ENCODE data around the gene DBNL.

DBNL gene

DNA sequence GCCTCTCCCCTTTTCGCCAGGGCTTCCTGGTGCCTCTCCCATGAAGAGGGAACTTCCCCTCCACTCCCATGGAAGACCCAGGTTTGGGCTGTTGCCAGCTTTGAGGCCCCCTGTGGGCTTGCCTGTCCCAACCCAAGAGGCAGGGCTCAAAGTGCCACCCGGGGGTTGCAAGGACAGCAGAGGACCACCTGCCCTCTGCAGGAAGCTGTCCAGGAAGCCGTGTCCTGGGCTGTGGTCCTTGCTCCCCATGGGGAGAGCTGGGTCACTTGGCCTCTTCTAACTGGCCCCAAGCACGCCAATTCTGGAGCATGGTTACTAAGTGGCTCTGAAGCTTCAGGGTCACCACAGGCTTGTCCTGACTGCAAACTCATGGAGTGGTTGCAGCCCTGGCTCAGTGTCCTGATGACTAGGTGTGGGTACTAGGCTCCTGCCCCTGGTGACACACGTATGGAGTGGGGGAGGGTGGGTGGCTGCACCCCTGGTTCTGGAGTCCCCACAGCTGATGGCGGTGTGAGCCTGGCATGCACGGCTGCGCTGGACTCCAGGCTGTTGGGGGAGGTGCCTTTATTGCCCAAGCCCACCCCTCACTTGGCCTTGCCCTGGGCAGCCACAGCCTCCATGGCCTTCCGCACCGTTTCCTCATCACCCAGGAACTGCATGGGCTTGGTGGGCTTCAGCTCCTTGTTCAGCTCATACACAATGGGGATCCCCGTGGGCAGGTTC, 17.8 kb downstream of the DBNL start:
- DNase-seq: no peak

GRCh38 chr7:44062903-44063295, 18.4 kb downstream of the DBNL start:
- DNase-seq: no peak

- DNase-seq: no peak
Observed at GRCh38 chr7:44063547-44063893, 19.0 kb downstream of the DBNL start.

GRCh38 chr7:44063894-44064651, 19.6 kb downstream of the DBNL start:
- no peak for DNase-seq

GRCh38 chr7:44064791-44065430, 20.4 kb downstream of the DBNL start:
- DNase-seq: no peak

- DNase-seq: no peak
Observed at GRCh38 chr7:44065431-44066110, 21.1 kb downstream of the DBNL start, which contains the start of gene PGAM2. PGAM2 (minus strand) TSS chr7:44065567; CDS start chr7:44065529, 38 bp downstream.

DNA sequence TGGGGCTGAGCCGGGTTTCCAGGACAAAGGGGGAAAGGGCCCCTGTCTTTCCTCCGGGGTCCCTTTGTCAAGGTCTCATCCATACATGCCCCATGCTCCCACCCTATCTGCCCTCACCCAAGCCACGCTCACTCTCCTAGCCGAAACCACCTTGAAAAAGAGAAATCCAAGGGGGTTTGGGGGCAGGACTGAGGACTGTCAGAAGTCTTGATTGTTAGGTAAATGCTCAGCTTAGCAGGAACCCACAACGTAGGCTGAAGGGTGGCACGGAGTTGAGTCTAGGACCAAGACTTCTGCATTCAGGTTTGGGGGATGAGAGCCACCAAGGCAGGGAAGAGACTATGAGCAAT, 21.6 kb downstream of the DBNL start:
- no peak for DNase-seq

DNA sequence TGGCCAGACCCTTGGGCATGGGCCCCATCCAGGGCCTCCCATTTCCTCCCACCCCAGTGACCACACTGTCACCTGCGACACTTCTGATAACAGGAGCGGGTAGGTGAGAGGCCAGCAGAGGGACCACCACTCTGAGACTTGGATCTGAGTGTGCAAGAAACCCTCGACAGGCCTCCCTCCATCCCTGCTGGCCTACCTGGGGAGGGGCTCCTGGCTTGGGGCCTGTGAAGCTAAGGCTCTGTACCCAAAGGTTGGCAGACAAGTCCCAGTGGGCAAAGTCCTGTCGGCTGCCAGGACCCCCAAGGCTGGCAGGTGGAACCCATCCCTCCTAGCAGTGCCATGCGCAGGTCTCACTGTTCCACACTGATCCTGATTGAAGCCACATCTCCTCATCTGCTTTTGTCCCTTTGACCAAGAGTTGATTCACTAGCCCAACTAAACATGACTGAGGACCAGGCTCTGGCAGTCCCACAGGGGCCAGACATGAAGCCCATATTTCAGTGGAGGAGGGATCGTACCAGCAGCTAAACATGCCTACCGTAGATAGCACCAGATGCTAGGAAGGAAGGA, 22.1 kb downstream of the DBNL start:
- DNase-seq: no peak

- no peak for DNase-seq
Observed at GRCh38 chr7:44067064-44067951, 22.8 kb downstream of the DBNL start.

DNA sequence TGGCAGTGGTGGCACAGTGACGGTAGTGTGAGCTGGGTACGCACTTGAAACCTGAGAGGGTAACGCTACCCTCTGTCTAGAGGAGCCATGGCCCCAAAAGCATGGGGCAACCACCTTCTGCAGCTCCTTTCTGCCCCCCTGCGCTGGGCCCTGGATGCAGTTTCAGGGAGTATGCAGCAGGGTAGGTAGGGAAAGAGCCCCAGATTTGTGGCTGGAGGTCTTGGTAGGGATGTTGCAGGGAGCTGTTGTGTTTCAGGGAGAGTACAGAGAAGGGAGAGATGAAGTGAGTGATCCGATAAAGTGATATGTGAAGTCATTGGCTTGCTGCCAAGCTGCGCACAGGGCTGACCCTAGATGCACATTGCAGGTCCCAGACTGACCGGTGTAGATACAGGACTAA, 23.6 kb downstream of the DBNL start:
- no peak for DNase-seq

GRCh38 chr7:44071726-44072363, 27.3 kb downstream of the DBNL start:
- DNase-seq: no peak

DNA sequence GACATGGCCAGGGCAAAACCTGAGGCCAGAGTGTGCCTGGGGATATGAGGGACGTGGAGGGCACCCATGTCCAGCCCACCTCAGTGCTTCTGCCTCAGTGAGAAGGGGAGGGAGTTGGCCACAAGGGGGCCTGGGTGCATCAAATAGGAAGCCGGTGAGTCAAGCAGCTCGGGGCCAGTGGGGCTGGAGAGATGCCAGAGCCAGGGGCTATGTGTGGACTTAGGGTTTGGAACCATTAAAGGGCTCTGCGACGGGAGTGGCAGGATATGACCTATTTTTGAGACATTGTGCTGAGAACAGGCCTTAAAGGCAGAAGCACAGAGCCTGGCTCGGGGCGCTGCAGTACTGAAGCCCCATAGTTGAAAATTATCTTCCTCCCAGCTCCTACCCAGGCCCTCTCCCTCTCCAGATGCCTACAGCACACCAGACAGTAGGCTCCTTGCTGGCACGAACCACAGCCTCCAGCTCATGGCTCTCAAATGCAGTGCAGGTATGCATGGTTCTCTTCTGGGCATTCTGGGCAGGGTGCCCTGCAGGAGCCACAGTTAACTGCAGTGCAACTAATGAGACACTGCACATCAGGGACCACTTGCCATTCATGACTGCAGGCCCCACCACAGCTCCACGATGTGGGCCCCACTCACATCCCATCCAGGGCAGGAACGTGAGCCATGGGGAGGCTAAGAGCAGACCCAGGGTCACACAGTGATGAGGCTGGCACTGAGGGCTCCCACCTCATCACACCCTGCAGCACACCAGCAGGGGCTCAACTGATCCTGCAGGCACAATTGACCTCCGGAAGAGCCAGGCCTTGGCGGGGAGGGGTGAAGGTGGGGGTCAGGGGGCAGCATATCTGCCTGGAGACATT, 28.1 kb downstream of the DBNL start:
- DNase-seq: peak; percentile 35 to 37

DNA sequence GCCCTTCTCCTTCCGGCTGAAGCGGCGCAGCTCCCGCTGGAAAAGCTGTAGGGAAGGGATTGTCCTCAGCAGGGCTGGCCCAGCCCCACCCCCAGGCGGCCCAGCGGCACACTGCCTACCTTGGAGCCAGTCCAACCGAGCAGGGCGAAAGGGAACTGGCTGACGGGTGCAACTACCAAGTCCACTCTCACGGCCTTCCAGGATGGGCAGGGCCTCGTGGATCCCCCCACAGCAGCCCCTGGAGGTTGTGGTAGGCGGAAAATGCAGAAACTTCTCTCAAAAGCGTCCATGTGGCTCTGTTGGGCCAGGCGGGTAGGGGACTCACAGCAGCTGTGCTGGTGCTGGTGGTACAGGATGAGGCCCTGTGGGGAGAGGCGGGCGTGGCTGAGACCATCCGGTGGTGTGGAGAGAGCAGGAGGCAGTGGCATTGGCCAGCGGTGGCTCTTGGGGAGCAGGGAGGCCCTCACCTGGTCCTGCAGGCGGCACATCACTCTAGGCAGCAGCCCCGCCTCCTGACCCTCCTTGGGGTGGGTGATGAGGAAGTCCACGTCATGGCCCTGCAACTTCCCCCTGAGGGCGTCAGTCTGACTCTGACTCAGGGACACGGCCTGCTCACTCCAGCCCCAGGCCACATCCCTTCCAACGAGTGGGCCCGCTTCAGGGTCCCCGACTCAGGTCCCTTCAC, 29.3 kb downstream of the DBNL start:
- peak; percentile 59 to 72 for DNase-seq

DNA sequence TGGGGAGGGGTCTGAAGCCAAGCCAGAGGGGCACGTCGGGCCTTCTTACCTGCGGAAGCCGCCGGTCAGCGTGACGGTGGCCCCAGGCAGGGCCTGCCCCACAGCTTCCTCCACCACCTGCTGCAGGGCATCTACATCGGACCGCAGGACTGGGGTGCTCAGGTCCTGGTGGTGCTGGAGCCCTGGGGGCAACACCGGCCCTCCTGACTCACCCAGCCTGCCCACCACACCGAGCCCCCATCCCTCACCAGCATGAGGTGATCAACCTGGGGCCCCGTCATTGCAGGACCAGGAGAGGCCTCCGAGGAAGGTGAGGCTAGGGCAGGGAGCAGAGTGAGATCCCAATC, 29.8 kb downstream of the DBNL start:
- no peak for DNase-seq

- DNase-seq: no peak
Observed at GRCh38 chr7:44075296-44076075, 31.0 kb downstream of the DBNL start.

- no peak for DNase-seq
Observed at GRCh38 chr7:44076101-44076895, 31.8 kb downstream of the DBNL start.

DNA sequence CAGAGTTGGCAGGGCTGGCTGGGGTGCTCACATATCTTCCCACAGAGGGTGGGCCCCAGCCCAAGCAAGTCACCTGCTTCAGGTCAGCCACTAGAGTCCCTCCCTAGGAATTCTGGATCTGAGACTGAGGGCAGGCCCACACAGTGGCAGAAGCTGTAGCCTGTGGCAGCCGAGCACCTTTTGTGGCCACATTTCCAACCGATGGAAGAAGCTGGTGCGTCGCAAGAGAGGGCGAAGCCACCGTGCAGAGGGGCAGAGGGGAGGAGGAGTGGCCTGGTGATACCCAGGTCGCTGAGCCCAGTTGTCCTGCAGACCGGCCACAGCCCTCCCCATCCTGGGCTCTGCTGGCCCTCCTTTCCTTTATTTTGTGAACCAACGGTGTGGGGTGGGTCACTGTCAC, 32.6 kb downstream of the DBNL start:
- no peak for DNase-seq

GRCh38 chr7:44077681-44078091, 33.2 kb downstream of the DBNL start:
- no peak for DNase-seq
